Nephron (organoid): ENCODE measurements around the gene SLC13A3.

Experiments used
- H3K27ac Mint-ChIP-seq, 3 experiments: 2 replicates each; pipeline ENCODE4 v1.8.0; 2020; ENCODE audit warnings: mixed read lengths in 3 of 3, mild to moderate bottlenecking in 2 of 3, moderate library complexity in 1 of 3
- H3K27me3 Mint-ChIP-seq: 2 replicates; pipeline ENCODE4 v1.8.0; 2021; ENCODE audit warnings: low read depth, mild to moderate bottlenecking, moderate library complexity, mixed read lengths
- H3K36me3 Mint-ChIP-seq: 2 replicates; pipeline ENCODE4 v1.8.0; 2020; ENCODE audit warnings: low read depth, mixed read lengths
- H3K4me1 Mint-ChIP-seq: 2 replicates; pipeline ENCODE4 v1.8.0; 2020; ENCODE audit warnings: mixed read lengths
- H3K4me3 Mint-ChIP-seq, 3 experiments: 2 replicates each; pipeline ENCODE4 v1.8.0; 2020; ENCODE audit warnings: mild to moderate bottlenecking in 3 of 3, mixed read lengths in 3 of 3, moderate library complexity in 2 of 3
- H3K9me3 Mint-ChIP-seq: 2 replicates; pipeline ENCODE4 v1.8.0; 2020; ENCODE audit warnings: mixed read lengths
- TF ChIP-seq, protein P1 (sequence below), 3 experiments: fragments of 200-600 bp; sonication (generic); IDR thresholded peaks; one replicate each; pipeline ENCODE4 v1.5.0; 2021; ENCODE audit warnings: antibody characterized with exemption in 3 of 3; ENCODE audit not compliant: unreplicated experiment in 3 of 3

SLC13A3 gene

DNA sequence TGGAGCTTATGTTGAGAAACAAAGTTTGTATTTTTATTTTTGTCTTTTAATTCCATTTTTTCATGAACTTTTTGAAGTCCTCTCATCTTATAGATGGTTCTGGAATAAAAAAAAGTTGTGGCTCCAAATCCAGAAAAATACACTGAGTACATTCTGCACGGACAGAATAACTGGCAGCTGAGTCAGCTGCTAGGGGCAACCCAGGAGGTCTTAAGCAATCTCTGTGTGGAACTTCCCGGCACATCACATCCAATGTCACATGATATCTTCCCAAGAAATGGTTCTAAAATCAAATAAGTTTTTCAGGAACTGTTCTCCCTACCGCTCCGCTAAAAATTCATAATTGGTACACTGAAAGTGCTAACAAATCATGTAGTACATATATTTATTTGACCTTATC, 29.8 kb downstream of the SLC13A3 start:
- no peak overlapping the region for H3K27ac Mint-ChIP-seq
- no peak overlapping the region for H3K4me3 Mint-ChIP-seq
- H3K36me3 Mint-ChIP-seq: no peaks in the 10 kb centered on the region
- H3K4me1 Mint-ChIP-seq: no peaks in the 10 kb centered on the region
- TF ChIP-seq, protein P1, sequence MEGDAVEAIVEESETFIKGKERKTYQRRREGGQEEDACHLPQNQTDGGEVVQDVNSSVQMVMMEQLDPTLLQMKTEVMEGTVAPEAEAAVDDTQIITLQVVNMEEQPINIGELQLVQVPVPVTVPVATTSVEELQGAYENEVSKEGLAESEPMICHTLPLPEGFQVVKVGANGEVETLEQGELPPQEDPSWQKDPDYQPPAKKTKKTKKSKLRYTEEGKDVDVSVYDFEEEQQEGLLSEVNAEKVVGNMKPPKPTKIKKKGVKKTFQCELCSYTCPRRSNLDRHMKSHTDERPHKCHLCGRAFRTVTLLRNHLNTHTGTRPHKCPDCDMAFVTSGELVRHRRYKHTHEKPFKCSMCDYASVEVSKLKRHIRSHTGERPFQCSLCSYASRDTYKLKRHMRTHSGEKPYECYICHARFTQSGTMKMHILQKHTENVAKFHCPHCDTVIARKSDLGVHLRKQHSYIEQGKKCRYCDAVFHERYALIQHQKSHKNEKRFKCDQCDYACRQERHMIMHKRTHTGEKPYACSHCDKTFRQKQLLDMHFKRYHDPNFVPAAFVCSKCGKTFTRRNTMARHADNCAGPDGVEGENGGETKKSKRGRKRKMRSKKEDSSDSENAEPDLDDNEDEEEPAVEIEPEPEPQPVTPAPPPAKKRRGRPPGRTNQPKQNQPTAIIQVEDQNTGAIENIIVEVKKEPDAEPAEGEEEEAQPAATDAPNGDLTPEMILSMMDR (IDR thresholded peaks at IDR 0.05; ENCODE audit: unreplicated experiment in 3 of 3): no peak
- H3K9me3 Mint-ChIP-seq: peaks cover 6% of the 10 kb centered on the region
- no peaks in the 10 kb centered on the region for H3K27me3 Mint-ChIP-seq

DNA sequence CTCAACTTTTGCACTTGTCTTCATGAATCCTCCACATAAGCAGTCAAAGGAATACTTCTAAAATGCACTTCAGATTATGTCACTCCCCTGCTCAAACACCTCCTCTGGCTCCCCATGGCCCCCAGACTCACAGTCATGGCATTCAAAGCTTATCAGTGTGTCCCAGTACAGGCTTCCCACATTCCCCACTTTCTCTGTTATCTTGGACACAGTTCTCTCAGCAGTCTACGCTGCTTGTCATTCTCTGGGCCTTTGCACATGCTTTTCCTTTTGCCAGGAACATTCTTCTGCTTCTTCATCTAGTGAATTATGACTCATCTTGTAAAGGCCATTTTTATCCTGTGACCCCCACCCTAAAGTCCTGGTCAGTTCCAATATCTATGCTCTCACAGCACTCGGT, 31.8 kb downstream of the SLC13A3 start:
- Mint-ChIP-seq H3K4me1 (peaks cover 11% of the 10 kb centered on the region), H3K36me3 (no peaks in the 10 kb centered on the region), H3K27me3 (no peaks in the 10 kb centered on the region), H3K4me3 (no peak overlapping the region), H3K9me3 (peaks cover 6% of the 10 kb centered on the region), H3K27ac (no peak overlapping the region)
- TF ChIP-seq, protein P1 (IDR thresholded peaks at IDR 0.05; ENCODE audit: unreplicated experiment in 3 of 3): no peak

DNA sequence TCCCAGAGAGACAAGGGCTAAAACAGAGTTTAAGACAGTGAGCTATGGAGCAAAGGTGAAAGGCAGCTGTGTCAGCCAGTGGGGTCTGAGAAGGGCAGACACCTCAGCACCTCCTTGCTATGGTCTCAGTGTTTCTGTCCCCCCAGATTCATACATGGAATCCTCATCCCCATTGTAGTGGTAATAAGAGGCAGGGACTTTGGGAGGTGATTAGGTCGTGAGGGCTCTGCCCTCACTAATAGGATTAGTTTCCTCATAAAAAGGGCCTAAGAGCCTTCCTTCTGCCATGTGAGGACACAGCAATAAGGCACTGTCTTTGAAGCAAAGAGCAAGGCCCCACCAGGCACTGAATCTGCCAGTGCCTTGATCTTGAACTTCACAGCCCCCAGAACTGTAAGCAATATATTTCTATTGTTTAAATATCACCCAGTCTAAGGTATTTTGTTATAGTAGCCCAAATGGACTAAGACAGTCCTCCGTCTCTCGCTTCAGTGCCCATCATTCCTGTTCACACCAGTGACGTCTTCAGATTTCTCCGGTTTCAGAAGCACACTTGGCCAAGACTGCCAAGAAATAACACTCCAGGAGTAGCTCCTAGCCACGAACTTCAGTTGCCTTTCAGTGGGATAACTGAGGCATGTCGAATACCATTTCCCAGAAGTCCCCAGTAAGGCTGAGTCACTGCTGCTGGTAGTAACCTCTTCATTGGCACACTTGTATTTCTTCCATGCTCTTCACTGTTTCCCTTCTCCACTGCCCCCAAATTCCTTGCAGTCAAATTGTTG, 32.8 kb downstream of the SLC13A3 start:
- H3K9me3 Mint-ChIP-seq: peaks cover 4% of the 10 kb centered on the region
- no peak overlapping the region for H3K4me3 Mint-ChIP-seq
- H3K27me3 Mint-ChIP-seq: no peaks in the 10 kb centered on the region
- H3K4me1 Mint-ChIP-seq: peaks cover 11% of the 10 kb centered on the region
- no peaks in the 10 kb centered on the region for H3K36me3 Mint-ChIP-seq
- H3K27ac Mint-ChIP-seq: no peak overlapping the region
- TF ChIP-seq, protein P1 (IDR thresholded peaks at IDR 0.05; ENCODE audit: unreplicated experiment in 3 of 3): no peak

DNA sequence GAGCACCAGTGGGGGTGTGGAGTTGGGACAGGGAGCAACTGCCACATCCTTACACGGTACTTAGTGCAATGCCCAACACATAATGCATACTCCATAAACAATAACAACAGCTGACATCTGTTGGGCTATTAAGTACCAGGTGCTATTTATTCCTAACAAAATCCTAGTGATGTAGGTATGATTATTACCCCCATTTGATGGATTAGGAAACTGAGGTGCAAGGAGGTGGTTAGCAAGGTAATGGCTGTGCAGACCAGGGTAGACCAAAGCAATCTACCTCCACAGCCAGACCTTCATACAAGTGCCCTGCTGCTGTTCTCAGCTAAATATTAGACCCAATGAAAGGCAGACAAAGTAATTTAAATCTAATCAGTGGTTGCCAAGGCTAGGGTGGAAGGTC, 36.8 kb downstream of the SLC13A3 start:
- no peaks in the 10 kb centered on the region for H3K27me3 Mint-ChIP-seq
- H3K4me3 Mint-ChIP-seq: no peak overlapping the region
- peaks cover 6% of the 10 kb centered on the region for H3K36me3 Mint-ChIP-seq
- H3K9me3 Mint-ChIP-seq: peaks cover 4% of the 10 kb centered on the region
- TF ChIP-seq, protein P1 (IDR thresholded peaks at IDR 0.05; ENCODE audit: unreplicated experiment in 3 of 3): no peak
- H3K27ac Mint-ChIP-seq: no peak overlapping the region
- H3K4me1 Mint-ChIP-seq: peaks cover 11% of the 10 kb centered on the region

DNA sequence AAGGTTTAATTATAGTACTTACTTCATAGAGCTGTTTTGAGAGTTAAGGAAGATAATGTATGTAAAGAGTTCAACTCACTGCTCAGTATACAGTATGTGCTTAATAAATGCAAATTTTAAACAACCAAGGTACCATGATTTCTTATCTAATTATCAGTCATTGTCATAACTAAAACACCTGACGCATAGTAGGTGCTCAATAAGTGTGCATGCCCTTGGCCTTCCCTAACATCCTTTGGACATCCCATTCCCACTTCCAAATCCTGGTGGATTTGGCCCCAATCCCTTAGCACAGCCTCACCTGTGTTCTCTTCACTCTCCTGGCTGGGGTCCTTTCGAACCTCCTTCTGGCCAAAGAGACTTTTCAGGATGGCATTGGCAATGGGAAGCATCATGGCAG, 41.1 kb downstream of the SLC13A3 start:
- Mint-ChIP-seq H3K4me3 (no peak overlapping the region), H3K27ac (no peak overlapping the region), H3K36me3 (peaks cover 8% of the 10 kb centered on the region), H3K9me3 (peaks cover 4% of the 10 kb centered on the region), H3K4me1 (peaks cover 2% of the 10 kb centered on the region), H3K27me3 (no peaks in the 10 kb centered on the region)
- TF ChIP-seq, protein P1 (IDR thresholded peaks at IDR 0.05; ENCODE audit: unreplicated experiment in 3 of 3): no peak

DNA sequence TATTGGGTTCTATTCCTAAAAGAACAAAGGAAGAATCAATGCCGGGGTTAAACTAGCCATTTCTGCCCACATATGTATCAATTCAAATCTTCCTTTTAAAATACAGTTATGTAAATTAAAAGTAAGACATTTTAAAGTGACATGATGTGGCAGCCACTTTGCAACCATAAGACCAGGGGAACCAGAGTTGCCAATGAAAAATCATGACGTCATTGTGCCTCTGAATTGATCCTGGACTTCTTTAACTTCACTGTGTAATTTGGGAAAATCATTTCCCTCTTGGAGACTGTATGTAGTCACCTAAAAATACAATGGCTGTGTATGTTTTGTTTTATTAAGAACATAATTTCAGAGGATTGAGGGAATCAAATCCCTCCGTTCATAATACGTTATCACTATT, 42.2 kb downstream of the SLC13A3 start:
- Mint-ChIP-seq H3K36me3 (peaks cover 8% of the 10 kb centered on the region), H3K4me3 (no peak overlapping the region), H3K9me3 (peaks cover 4% of the 10 kb centered on the region), H3K4me1 (no peaks in the 10 kb centered on the region), H3K27me3 (no peaks in the 10 kb centered on the region), H3K27ac (no peak overlapping the region)
- TF ChIP-seq, protein P1 (IDR thresholded peaks at IDR 0.05; ENCODE audit: unreplicated experiment in 3 of 3): no peak
